Mesendoderm (in vitro differentiated cells): ENCODE results near the gene C9orf78.

ENCODE experiments used
- DNase-seq: peaks from one replicate; pipeline ENCODE4 v3.0.0; 2013
- H2AK5ac ChIP-seq: 2 replicates; pipeline ENCODE4 v1.6.1; 2013; ENCODE audit warnings: low read length, inconsistent platforms
- H2BK120ac ChIP-seq: 2 replicates; pipeline ENCODE4 v1.6.1; 2013; ENCODE audit warnings: low read depth, mild to moderate bottlenecking, low read length, moderate library complexity, mixed read lengths
- H2BK15ac ChIP-seq: replicated peaks from 2 replicates; pipeline ENCODE4 v1.6.1; 2013; ENCODE audit warnings: low read depth, mild to moderate bottlenecking, moderate library complexity
- H2BK5ac ChIP-seq: 2 replicates; pipeline ENCODE4 v1.6.1; 2013; ENCODE audit warnings: low read length, inconsistent platforms
- H3K18ac ChIP-seq: 2 replicates; pipeline ENCODE4 v1.6.1; 2013; ENCODE audit warnings: mild to moderate bottlenecking, low read length, mixed read lengths
- H3K23ac ChIP-seq: one replicate; pipeline ENCODE4 v1.6.1; 2013; ENCODE audit warnings: low read length
- H3K27ac ChIP-seq: 2 replicates; pipeline ENCODE4 v1.5.1; 2013; ENCODE audit warnings: low read depth, mild to moderate bottlenecking, inconsistent platforms, low read length, moderate library complexity
- H3K27me3 ChIP-seq: 2 replicates; pipeline ENCODE4 v1.6.1; 2013; ENCODE audit warnings: low read length, control low read depth, mild to moderate bottlenecking, inconsistent platforms; ENCODE audit not compliant: insufficient read depth, poor library complexity
- H3K36me3 ChIP-seq: 2 replicates; pipeline ENCODE4 v1.6.1; 2013; ENCODE audit warnings: low read length, inconsistent platforms; ENCODE audit not compliant: control insufficient read depth, insufficient read depth
- H3K4ac ChIP-seq: one replicate; pipeline ENCODE4 v1.6.1; 2013; ENCODE audit warnings: low read depth, mild to moderate bottlenecking, low read length, moderate library complexity
- H3K4me1 ChIP-seq: 2 replicates; pipeline ENCODE4 v1.6.1; 2013; ENCODE audit warnings: low read depth, low read length, inconsistent platforms; ENCODE audit not compliant: control insufficient read depth
- H3K4me2 ChIP-seq: 2 replicates; pipeline ENCODE4 v1.6.1; 2013; ENCODE audit warnings: low read length
- H3K4me3 ChIP-seq: 2 replicates; pipeline ENCODE4 v1.5.1; 2013; ENCODE audit warnings: mild to moderate bottlenecking, low read length
- H3K56ac ChIP-seq: one replicate; pipeline ENCODE4 v1.6.1; 2013; ENCODE audit warnings: low read length
- H3K79me1 ChIP-seq: 2 replicates; pipeline ENCODE4 v1.6.1; 2013; ENCODE audit warnings: low read length, inconsistent platforms
- H3K79me2 ChIP-seq: 2 replicates; pipeline ENCODE4 v1.6.1; 2013; ENCODE audit warnings: mild to moderate bottlenecking, low read length; ENCODE audit not compliant: control insufficient read depth, insufficient read depth
- H3K9ac ChIP-seq: 2 replicates; pipeline ENCODE4 v1.6.1; 2013; ENCODE audit warnings: low read length, inconsistent platforms
- H4K5ac ChIP-seq: one replicate; pipeline ENCODE4 v1.6.1; 2013; ENCODE audit warnings: low read length
- H4K8ac ChIP-seq: one replicate; pipeline ENCODE4 v1.6.1; 2013; ENCODE audit warnings: low read depth, mild to moderate bottlenecking, control low read depth, low read length, moderate library complexity
- WGBS: extraction: QIAGEN DNeasy Blood & Tissue Kit; methylation state at CpG from one replicate; pipeline ENCODE4 v1.1.7; 2013; ENCODE audit warnings: low lambda C conversion rate, missing lambda C conversion rate; ENCODE audit not compliant: insufficient coverage; ENCODE audit errors: extremely low coverage; 5-methylcytosine and 5-hydroxymethylcytosine counted together

Gene C9orf78

DNA sequence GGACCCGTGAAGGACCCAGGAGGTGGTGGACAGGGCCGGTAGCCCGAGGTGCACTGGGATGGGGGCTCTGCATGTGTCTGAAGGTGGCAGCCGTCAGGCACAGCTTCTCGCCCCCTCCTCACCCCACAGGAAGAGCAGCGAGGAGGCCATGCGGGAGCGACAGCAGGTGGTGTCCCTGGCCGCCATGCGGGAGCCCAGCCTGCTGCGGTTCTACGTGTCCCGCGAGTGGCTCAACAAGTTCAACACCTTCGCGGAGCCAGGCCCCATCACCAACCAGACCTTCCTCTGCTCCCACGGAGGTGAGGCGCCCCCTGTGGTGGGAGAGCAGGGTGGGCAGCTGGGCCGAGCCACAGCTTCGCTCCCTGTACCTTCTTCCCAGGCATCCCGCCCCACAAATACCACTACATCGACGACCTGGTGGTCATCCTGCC, 40.1 kb upstream of the C9orf78 start:
- H2BK5ac ChIP-seq = no peak overlapping the region
- H3K27ac ChIP-seq = no peak overlapping the region
- H3K18ac ChIP-seq = no peak overlapping the region
- H2BK120ac ChIP-seq = no peak overlapping the region
- H2AK5ac ChIP-seq = no peak overlapping the region
- H3K27me3 ChIP-seq = no peaks in the 10 kb centered on the region
- DNase-seq = peak; percentile 42
- no peak overlapping the region for H3K56ac ChIP-seq
- no peak overlapping the region for H4K8ac ChIP-seq
- H3K79me2 ChIP-seq = no peaks in the 10 kb centered on the region
- H3K9ac ChIP-seq = no peak overlapping the region
- H2BK15ac ChIP-seq = no peak overlapping the region
- no peak overlapping the region for H3K4me3 ChIP-seq
- no peak overlapping the region for H3K4ac ChIP-seq
- no peak overlapping the region for H4K5ac ChIP-seq
- H3K36me3 ChIP-seq = no peaks in the 10 kb centered on the region
- H3K79me1 ChIP-seq = no peaks in the 10 kb centered on the region
- WGBS = no CpG with 5 or more reads among the region's 23 CpGs
- H3K4me2 ChIP-seq = no peak overlapping the region
- H3K4me1 ChIP-seq = no peaks in the 10 kb centered on the region
- H3K23ac ChIP-seq = no peak overlapping the region

GRCh38 chr9:129874261-129875101, 39.4 kb upstream of the C9orf78 start:
- no peak overlapping the region for H3K4me3 ChIP-seq
- no peak overlapping the region for H4K8ac ChIP-seq
- no peak overlapping the region for H2BK15ac ChIP-seq
- H3K79me1 ChIP-seq = no peaks in the 10 kb centered on the region
- H3K18ac ChIP-seq = no peak overlapping the region
- no peak overlapping the region for H3K4me2 ChIP-seq
- no peaks in the 10 kb centered on the region for H3K27me3 ChIP-seq
- H2BK120ac ChIP-seq = no peak overlapping the region
- no peak overlapping the region for H3K9ac ChIP-seq
- H3K27ac ChIP-seq = no peak overlapping the region
- no peak for DNase-seq
- H2AK5ac ChIP-seq = no peak overlapping the region
- no peak overlapping the region for H4K5ac ChIP-seq
- no CpG with 5 or more reads among the region's 38 CpGs for WGBS
- H3K23ac ChIP-seq = no peak overlapping the region
- H3K4ac ChIP-seq = no peak overlapping the region
- H3K79me2 ChIP-seq = no peaks in the 10 kb centered on the region
- H3K36me3 ChIP-seq = no peaks in the 10 kb centered on the region
- H3K4me1 ChIP-seq = no peaks in the 10 kb centered on the region
- no peak overlapping the region for H2BK5ac ChIP-seq
- no peak overlapping the region for H3K56ac ChIP-seq

GRCh38 chr9:129873563-129874190, 38.6 kb upstream of the C9orf78 start:
- H3K23ac ChIP-seq = no peak overlapping the region
- H2BK15ac ChIP-seq = no peak overlapping the region
- DNase-seq = no peak
- H4K5ac ChIP-seq = no peak overlapping the region
- H3K4me1 ChIP-seq = no peaks in the 10 kb centered on the region
- no peaks in the 10 kb centered on the region for H3K36me3 ChIP-seq
- H3K4me2 ChIP-seq = no peak overlapping the region
- no peak overlapping the region for H2BK5ac ChIP-seq
- H3K27me3 ChIP-seq = no peaks in the 10 kb centered on the region
- no peak overlapping the region for H3K4ac ChIP-seq
- H3K4me3 ChIP-seq = no peak overlapping the region
- no peaks in the 10 kb centered on the region for H3K79me1 ChIP-seq
- no peaks in the 10 kb centered on the region for H3K79me2 ChIP-seq
- WGBS = no CpG with 5 or more reads among the region's 16 CpGs
- no peak overlapping the region for H3K56ac ChIP-seq
- no peak overlapping the region for H3K9ac ChIP-seq
- H2BK120ac ChIP-seq = no peak overlapping the region
- H3K27ac ChIP-seq = no peak overlapping the region
- H4K8ac ChIP-seq = no peak overlapping the region
- H2AK5ac ChIP-seq = no peak overlapping the region
- H3K18ac ChIP-seq = no peak overlapping the region

DNA sequence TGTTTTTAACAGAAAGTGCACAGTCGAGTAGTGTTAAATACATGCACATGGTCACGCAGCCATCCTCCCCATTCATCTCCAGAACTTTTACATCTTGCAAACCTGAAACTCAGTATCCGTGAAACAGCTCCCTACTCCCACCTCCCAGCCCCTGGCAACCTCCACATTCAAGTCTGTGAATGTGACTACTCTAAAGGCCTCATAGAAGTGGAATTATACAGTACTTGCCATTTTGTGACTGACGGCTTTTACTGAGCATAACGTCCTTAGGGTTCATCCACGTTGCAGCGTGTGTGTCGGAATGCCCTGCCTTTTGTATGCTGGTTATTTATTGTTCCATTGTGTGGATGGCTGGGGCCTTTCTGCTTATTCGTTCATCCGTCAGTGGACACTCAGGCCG, 36.0 kb upstream of the C9orf78 start:
- Histone ChIP-seq H3K18ac (no peak overlapping the region), H3K79me2 (no peaks in the 10 kb centered on the region), H3K56ac (no peak overlapping the region), H4K5ac (no peak overlapping the region), H3K4me2 (no peak overlapping the region), H4K8ac (no peak overlapping the region), H3K27me3 (no peaks in the 10 kb centered on the region), H2BK120ac (no peak overlapping the region), H2BK5ac (no peak overlapping the region), H3K4me3 (no peak overlapping the region), H2BK15ac (no peak overlapping the region), H3K4ac (no peak overlapping the region), H3K36me3 (no peaks in the 10 kb centered on the region), H3K27ac (no peak overlapping the region), H2AK5ac (no peak overlapping the region), H3K4me1 (no peaks in the 10 kb centered on the region), H3K23ac (no peak overlapping the region), H3K9ac (no peak overlapping the region), H3K79me1 (no peaks in the 10 kb centered on the region)
- no CpG with 5 or more reads among the region's 11 CpGs for WGBS
- no peak for DNase-seq

- Histone ChIP-seq H2BK120ac (no peak overlapping the region), H3K4ac (no peak overlapping the region), H3K27ac (no peak overlapping the region), H3K4me2 (no peak overlapping the region), H3K9ac (no peak overlapping the region), H4K8ac (no peak overlapping the region), H3K27me3 (no peaks in the 10 kb centered on the region), H3K79me1 (no peaks in the 10 kb centered on the region), H3K4me3 (no peak overlapping the region), H3K56ac (no peak overlapping the region), H3K79me2 (no peaks in the 10 kb centered on the region), H4K5ac (no peak overlapping the region), H3K36me3 (peaks cover 2% of the 10 kb centered on the region), H2AK5ac (no peak overlapping the region), H3K18ac (no peak overlapping the region), H2BK5ac (no peak overlapping the region), H2BK15ac (no peak overlapping the region), H3K4me1 (no peaks in the 10 kb centered on the region), H3K23ac (no peak overlapping the region)
- no CpG with 5 or more reads among the region's 24 CpGs for WGBS
- DNase-seq = no peak
Observed at GRCh38 chr9:129869585-129870501, 34.8 kb upstream of the C9orf78 start.
